ENCODE measurements around the gene FBXO48.
A peak's percentile ranks its signal among the peaks of the same experiment; 100 is the strongest.

Gene FBXO48

DNA sequence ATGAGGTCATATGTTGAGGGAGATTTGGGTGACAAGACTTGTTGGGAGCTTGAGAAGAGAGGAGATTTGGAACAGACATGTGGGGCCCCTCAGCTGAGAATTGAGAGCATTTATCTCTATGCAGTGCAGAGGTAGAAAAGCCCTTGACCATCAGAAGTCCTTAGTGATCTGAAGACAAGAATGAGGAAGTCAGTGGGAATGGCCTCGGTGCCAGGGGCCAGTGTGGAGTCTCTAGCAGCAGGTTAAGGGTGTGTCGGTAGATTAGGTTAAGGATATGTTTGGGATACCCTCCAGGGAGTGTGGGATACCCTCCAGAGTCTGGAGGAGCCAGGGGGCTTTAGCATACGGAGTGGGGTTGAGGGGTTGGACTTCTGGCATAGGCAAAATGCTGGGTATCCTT, 41.6 kb downstream of the FBXO48 start:
- TF ChIP-seq, protein P1, sequence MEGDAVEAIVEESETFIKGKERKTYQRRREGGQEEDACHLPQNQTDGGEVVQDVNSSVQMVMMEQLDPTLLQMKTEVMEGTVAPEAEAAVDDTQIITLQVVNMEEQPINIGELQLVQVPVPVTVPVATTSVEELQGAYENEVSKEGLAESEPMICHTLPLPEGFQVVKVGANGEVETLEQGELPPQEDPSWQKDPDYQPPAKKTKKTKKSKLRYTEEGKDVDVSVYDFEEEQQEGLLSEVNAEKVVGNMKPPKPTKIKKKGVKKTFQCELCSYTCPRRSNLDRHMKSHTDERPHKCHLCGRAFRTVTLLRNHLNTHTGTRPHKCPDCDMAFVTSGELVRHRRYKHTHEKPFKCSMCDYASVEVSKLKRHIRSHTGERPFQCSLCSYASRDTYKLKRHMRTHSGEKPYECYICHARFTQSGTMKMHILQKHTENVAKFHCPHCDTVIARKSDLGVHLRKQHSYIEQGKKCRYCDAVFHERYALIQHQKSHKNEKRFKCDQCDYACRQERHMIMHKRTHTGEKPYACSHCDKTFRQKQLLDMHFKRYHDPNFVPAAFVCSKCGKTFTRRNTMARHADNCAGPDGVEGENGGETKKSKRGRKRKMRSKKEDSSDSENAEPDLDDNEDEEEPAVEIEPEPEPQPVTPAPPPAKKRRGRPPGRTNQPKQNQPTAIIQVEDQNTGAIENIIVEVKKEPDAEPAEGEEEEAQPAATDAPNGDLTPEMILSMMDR (IDR thresholded peaks at IDR 0.05; ENCODE audit: insufficient read depth, low read depth, low read length, missing control alignments): no peak
- H3K4me3 ChIP-seq (ENCODE audit: low read depth, low read length): no peak overlapping the region
- DNase-seq (ENCODE audit: low read depth): no peak

DNA sequence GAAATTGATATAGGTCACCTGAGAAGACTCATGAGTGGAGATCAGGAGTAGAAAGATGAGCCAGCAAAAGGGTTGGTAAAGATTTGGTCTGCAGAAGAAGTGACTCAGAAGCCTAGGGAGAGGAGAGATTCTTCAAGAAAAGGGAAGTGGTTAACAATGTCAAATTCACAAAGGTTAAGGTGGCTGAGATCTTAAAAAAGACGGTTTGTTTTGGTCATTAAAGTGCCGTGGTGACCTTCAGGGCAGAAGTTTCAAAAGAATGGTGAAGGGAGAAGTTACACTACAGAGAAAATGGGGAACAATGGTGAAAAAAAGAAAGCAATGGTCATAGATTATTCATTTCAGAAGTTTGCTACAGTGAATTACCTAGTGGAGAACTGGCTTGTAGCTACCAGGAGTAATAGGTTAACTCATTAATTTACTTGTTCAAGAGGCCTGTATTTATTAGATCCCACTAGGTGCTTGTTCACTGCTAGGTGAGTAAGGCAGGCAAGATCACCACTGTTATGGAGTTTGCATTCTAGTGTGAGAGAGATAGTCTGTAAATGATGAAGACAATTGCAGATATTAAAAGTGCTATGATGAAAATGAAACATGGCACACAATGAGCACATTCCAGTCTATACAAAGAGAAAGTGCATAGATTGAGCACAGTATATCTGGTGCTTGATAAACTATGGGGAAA, 43.0 kb downstream of the FBXO48 start:
- TF ChIP-seq, protein P1 (IDR thresholded peaks at IDR 0.05; ENCODE audit: insufficient read depth, low read depth, low read length, missing control alignments): no peak
- 0 out of 2 replicates have a peak overlapping the region, but pooled peaks have one; percentile 1 for H3K4me3 ChIP-seq (ENCODE audit: low read depth, low read length)
- DNase-seq (ENCODE audit: low read depth): peak; percentile 90

DNA sequence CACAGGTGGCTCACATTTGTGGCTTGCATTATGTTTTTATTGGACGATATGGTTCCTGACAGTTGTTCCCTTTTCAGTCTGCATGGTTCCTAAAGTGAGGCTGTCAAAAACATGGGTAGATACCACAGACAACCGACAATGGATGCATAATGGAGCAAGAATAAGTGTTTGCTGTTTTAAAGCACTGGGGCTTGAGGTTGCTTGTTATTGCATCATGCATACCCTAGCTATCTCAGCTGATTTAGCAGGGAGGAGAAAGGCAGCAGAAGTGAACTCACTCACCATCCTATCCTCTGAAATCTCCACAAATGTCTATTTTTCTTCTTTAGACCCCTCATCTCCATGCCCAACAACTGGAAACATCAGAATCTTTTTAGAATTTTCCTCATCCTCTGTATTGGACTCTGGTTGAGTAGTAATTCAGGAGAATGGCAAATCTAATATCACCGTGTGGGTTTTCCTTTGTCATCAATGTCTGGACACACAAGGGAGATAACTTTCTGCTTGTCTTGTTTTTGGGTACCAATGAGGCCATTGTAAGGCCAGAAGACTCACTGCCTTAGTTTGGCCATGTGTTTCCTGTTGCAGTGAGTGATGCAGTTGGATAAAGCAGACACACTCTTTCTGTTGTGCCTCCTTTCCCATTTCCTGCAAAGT, 46.7 kb downstream of the FBXO48 start:
- DNase-seq (ENCODE audit: low read depth): no peak
- H3K4me3 ChIP-seq (ENCODE audit: low read depth, low read length): no peak overlapping the region
- TF ChIP-seq, protein P1 (IDR thresholded peaks at IDR 0.05; ENCODE audit: insufficient read depth, low read depth, low read length, missing control alignments): no peak

DNA sequence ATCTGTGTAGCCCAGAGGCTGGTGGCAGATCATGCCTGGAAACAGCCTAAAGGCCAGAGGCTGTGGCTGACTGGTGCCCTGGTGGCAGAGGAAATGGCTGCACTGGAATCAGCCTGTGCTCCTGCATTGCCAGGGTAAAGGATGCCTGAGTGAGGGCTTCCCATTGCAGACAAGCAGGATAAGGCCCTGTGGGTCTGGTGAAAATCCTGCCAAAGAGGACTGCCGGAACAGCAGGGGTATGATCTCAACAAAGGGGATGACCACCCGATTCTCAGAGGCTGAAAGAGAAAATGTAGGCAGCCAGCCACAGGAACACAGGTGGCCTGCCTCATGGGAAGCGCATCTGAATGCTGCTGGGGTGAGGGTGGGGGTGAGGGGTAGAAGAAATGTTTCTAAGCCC, 48.2 kb downstream of the FBXO48 start:
- no peak overlapping the region for H3K4me3 ChIP-seq (ENCODE audit: low read depth, low read length)
- TF ChIP-seq, protein P1 (IDR thresholded peaks at IDR 0.05; ENCODE audit: insufficient read depth, low read depth, low read length, missing control alignments): peak; percentile 14
- DNase-seq (ENCODE audit: low read depth): no peak

DNA sequence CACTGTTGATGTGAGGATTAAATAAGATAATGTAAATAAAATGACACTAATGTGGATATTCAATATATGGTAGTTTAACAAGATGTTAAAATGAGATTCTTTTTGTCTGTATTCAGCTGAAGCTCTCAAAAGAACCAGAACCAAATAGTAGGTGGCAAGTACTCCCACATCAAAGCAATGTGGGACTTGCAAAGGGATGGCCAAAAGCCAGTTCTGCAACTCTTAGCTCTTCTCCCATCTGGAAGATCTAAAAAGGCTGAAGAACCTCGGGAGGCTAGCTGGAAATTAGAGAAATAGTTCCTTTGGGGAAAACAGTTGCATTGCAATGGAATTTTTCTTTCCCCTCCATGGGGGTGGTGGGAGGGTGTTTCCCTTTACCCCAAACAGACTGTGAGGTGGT, 48.7 kb downstream of the FBXO48 start:
- TF ChIP-seq, protein P1 (IDR thresholded peaks at IDR 0.05; ENCODE audit: insufficient read depth, low read depth, low read length, missing control alignments): no peak
- no peak for DNase-seq (ENCODE audit: low read depth)
- no peak overlapping the region for H3K4me3 ChIP-seq (ENCODE audit: low read depth, low read length)

DNA sequence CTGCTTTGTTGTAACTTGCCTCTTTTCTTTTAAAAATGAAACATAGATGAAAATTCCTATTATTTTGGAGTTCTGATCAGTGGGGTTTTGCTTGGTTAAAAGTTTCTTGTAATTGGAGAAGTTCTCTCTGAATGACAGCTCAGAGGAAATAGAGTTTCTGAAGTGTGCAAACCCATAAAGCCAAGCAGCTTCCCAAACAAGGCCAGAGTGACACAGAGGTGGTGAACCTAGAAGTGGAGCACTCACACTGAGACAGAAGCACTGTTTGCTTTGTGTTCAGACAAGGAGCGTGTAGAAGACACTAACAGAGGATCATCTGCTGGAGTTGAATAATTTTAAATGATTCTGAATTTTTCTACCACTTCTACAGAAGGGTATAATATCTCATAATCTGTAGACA, 49.2 kb downstream of the FBXO48 start:
- TF ChIP-seq, protein P1 (IDR thresholded peaks at IDR 0.05; ENCODE audit: insufficient read depth, low read depth, low read length, missing control alignments): no peak
- no peak overlapping the region for H3K4me3 ChIP-seq (ENCODE audit: low read depth, low read length)
- no peak for DNase-seq (ENCODE audit: low read depth)

All from GM12865 (cell line).